ENCODE results near the gene PHLDA1.
"Not testable (repeated sequence)": the region's sequence is repeated elsewhere in the genome, so short reads cannot be mapped to it uniquely, and the experiment has no call there.

Gene PHLDA1

DNA sequence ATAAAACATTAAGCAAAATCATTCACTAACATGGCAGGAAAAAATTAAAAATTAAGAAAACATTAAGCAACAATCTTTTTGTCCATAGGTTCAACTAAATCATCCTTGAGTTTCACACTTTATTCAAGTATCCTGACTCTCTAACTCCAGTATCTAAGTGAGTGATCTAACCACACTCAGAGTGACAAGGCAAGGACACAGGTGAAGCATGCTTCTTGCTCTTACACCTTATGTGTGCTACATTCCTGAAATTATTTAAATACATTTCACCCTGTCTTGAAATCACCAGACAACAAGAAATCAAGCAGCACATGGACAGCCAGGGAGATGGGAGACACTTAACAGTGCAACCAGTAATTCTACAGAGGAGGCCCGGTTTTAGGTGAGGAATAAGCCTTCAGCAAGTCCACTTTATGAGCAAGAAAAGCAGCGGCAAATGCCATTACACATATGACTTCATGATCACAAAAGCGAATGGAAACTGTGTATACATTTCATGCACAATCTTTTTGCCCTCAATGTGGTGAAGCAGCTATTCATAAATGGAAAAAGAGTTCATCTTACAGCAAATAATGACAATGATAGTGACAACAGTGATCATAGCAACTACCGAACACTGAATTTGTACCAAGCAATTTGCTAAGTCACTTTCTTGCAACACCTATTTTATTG, 37.4 kb downstream of the PHLDA1 start:
- no peak for TF ChIP-seq ZNF274 (IDR thresholded peaks at IDR 0.05; ENCODE audit: low read depth, low read length)
- H3K4me3 ChIP-seq (ENCODE audit: low read length), result no peak overlapping the region

DNA sequence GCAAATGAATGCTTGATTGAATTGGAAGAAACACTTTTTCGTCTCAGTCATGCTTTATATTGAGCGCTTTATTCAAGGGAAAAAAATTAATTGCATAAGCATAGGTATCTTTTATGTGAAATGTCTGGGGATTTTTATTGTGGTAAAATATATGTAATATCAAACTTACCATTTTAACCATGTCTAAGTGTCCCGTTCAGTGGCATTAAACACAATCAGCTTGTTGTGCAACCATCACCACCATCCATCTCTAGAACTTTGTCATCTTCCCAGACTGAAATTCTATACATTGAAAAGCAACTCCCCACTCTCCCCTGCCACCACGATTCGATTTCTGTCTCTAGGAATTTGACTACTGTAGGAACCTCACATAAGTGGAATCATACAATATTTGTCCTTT, 39.8 kb downstream of the PHLDA1 start:
- TF ChIP-seq ZNF274 (IDR thresholded peaks at IDR 0.05; ENCODE audit: low read depth, low read length), result no peak
- H3K4me3 ChIP-seq (ENCODE audit: low read length), result no peak overlapping the region

- H3K4me3 ChIP-seq (ENCODE audit: low read length), result no peak overlapping the region
- no peak for TF ChIP-seq ZNF274 (IDR thresholded peaks at IDR 0.05; ENCODE audit: low read depth, low read length)
These were observed 41.2 kb downstream of the PHLDA1 start for GRCh38 chr12:75990189-75990912.

- not testable (repeated sequence) for H3K4me3 ChIP-seq (ENCODE audit: low read length)
These were observed 43.9 kb downstream of the PHLDA1 start for GRCh38 chr12:75987709-75988108.

DNA sequence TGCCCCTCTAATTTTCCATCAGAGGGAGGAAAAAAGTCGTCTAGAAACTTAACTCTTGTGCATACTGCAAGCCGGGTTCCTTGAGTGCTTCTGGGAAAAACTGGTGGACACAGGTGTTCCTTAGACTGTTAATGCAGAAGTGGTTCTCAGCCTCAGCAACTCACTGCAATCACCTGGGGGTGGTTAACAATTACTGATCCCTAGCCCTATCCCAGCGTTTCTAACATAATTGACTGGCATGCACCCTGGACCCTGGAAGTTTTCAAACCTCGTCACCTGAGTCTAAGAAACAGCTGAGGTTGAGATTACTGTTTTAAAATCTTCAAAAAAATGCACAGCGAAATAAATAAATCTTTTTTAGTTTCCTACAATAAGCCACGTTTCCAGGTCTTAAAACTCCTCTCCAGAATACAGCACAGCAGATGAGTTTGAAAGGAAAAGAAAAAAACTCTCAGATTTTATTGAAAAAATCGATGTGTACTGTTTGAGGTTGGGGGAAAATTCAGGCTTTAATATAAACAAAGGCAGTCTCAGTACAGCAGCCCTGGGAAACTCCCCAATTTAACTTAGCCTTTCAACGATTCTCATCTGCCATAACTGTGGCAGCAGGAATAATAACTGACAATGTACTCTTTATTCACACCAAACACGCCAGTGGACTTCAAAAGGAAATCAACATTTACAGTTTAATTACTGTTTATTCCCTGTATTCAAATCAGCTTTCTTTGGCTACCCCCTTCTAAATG, 45.4 kb downstream of the PHLDA1 start:
- no peak for TF ChIP-seq ZNF274 (IDR thresholded peaks at IDR 0.05; ENCODE audit: low read depth, low read length)
- no peak overlapping the region for H3K4me3 ChIP-seq (ENCODE audit: low read length)

- no peak for TF ChIP-seq ZNF274 (IDR thresholded peaks at IDR 0.05; ENCODE audit: low read depth, low read length)
- H3K4me3 ChIP-seq (ENCODE audit: low read length), result no peak overlapping the region
These were observed 46.0 kb downstream of the PHLDA1 start for GRCh38 chr12:75985566-75985965.

- H3K4me3 ChIP-seq (ENCODE audit: low read length), result no peak overlapping the region
- no peak for TF ChIP-seq ZNF274 (IDR thresholded peaks at IDR 0.05; ENCODE audit: low read depth, low read length)
These were observed 46.9 kb downstream of the PHLDA1 start for GRCh38 chr12:75984577-75985182.

- not testable (repeated sequence) for H3K4me3 ChIP-seq (ENCODE audit: low read length)
These were observed 47.7 kb downstream of the PHLDA1 start for GRCh38 chr12:75983851-75984250.

- H3K4me3 ChIP-seq (ENCODE audit: low read length), result no peak overlapping the region
- TF ChIP-seq ZNF274 (IDR thresholded peaks at IDR 0.05; ENCODE audit: low read depth, low read length), result no peak
These were observed 48.5 kb downstream of the PHLDA1 start for GRCh38 chr12:75982979-75983660.

GRCh38 chr12:75982169-75982564, 49.4 kb downstream of the PHLDA1 start:
- peak overlapping the region; percentile 16; the same call in 1 of the 2 replicates for H3K4me3 ChIP-seq (ENCODE audit: low read length)
- TF ChIP-seq ZNF274 (IDR thresholded peaks at IDR 0.05; ENCODE audit: low read depth, low read length), result no peak

DNA sequence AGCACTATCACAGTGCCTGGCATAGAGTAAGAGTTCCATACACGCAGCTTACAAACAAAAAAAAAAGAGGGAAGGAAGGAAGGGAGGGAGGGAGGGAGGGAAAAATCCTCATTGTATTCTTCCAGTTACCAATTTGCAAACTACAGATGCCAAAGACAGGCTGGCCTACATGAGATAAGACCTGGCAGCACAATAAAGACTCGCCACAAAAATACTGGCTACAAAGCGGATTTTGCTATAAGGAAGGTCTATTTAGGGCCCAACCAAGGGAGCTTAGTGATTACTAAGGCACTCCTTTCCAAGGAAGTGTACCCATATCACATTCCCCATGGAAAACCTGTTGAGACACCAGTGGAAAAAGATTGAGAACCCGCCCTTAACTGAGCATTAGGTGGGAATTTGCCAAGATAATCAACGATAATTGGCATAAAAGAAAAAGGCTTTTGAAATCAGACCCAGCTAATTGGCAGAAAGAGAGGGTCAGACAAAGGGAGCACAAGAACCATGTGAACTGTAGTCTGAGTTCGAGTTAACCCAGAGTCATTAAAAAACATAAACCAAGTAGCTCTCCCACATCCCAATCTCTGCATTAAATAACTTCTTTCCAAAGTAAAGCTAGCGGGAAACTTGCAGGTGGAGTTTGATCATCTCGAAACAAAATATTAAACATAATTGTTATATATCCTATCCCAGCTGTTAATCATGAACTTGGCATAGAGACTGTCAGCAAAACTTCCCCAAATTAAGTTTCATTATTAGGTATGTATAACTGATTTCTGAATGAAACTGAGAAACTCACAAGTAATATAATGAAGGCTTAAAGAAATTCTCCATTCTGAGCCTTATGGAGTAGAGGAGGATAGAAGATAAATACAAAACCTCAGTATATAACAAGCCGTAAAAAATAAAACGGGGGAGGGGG, 50.1 kb downstream of the PHLDA1 start:
- no peak for TF ChIP-seq ZNF274 (IDR thresholded peaks at IDR 0.05; ENCODE audit: low read depth, low read length)
- H3K4me3 ChIP-seq (ENCODE audit: low read length), result no peak overlapping the region

GRCh38 chr12:75979181-75979580, 52.4 kb downstream of the PHLDA1 start:
- TF ChIP-seq ZNF274 (IDR thresholded peaks at IDR 0.05; ENCODE audit: low read depth, low read length), result no peak
- no peak overlapping the region for H3K4me3 ChIP-seq (ENCODE audit: low read length)

GRCh38 chr12:75978677-75979076, 52.9 kb downstream of the PHLDA1 start:
- no peak for TF ChIP-seq ZNF274 (IDR thresholded peaks at IDR 0.05; ENCODE audit: low read depth, low read length)
- H3K4me3 ChIP-seq (ENCODE audit: low read length), result no peak overlapping the region

Measured in GM08714 (cell line).